NCI-H460 (cell line): ENCODE data around the gene SLC6A12. TPM values are rescaled to one million over a fixed set of nuclear protein-coding genes. Genes with fewer than 3 reads are reported as not detected.

Experiments
- DNase-seq: peaks from one replicate; pipeline ENCODE4 v3.0.0-alpha.2; 2016; ENCODE audit warnings: low read depth; ENCODE audit errors: extremely low read depth
- total RNA-seq: library from RNA; depleted of rRNA; stranded (reverse); fragments of >200 nt; shearing (Covaris generic); gene quantifications from 2 replicates; pipeline ENCODE4 v1.2.3, GENCODE V29; 2014; rRNA removed

Gene SLC6A12
- total RNA-seq, 1 experiment from 2014 or later, result not detected

- DNase-seq, result no peak
These were observed 66.7 kb downstream of the SLC6A12 start for GRCh38 chr12:147242-147641.

GRCh38 chr12:145369-145960 lies 68.5 kb downstream of the SLC6A12 start:
- no peak for DNase-seq

GRCh38 chr12:144650-145284 lies 69.2 kb downstream of the SLC6A12 start:
- DNase-seq, result no peak

- DNase-seq, result no peak
These were observed 69.8 kb downstream of the SLC6A12 start for GRCh38 chr12:143964-144649.

GRCh38 chr12:140162-140561 lies 73.8 kb downstream of the SLC6A12 start:
- no peak for DNase-seq

Other genes starting within 250 kb of the SLC6A12 start
- not detected in 2 replicates for gene IQSEC3, start 147.4 kb downstream of the SLC6A12 start, total RNA-seq
- 0.17 and 0.32 TPM in 2 replicates for gene SLC6A13, start 48.7 kb upstream of the SLC6A12 start, total RNA-seq
- gene KDM5A, start 175.2 kb upstream of the SLC6A12 start, total RNA-seq, result 30.6 and 34.3 TPM in 2 replicates
- gene CCDC77, start 187.5 kb upstream of the SLC6A12 start, total RNA-seq, result 28.9 and 31.8 TPM in 2 replicates
- 1.4 and 1.7 TPM in 2 replicates for gene B4GALNT3, start 245.8 kb upstream of the SLC6A12 start, total RNA-seq